Measurements from ENCODE around the gene MICU1. TPM values are rescaled to one million over a fixed set of nuclear protein-coding genes. Genes with fewer than 3 reads are reported as not detected.

Gene MICU1
- total and polyA plus RNA-seq, 10 of the 15 experiments (the other 5 are each of a cell fraction or from before 2014, with no cell fraction given), result 18.2 to 36.4 (median 22.2) TPM

DNA sequence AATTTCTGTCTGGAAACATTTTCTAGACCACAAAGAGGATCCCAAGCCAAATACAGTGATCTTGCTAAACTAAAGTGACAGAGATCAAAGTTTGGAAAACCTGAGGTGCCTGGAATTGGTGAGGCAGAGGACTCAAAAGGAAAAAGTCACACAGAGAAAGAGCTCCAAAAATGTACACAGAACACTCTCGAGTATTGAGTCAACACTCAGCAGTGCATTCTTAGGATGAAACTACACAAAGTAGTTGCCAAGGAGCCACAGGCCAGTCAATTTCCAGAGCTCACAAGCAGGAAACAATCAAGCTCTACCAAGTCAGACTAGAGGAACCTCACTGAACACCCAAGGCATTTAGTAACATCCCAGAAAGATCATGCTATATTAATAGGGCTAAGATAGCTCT, 61.3 kb downstream of the MICU1 start:
- no peak overlapping the region for H3K4me3 ChIP-seq
- ChIA-PET POLR2A (interaction anchor here (0.7 kb wide), 1 partner anchor 285 kb away, joined by 3 read pairs; no protein-coding TSS in a partner anchor), SMC1A (ENCODE audit: uncharacterized antibody, unreplicated experiment) (interaction anchor here (0.9 kb wide), 1 partner anchor 12 kb away, joined by 5 read pairs; no protein-coding TSS in a partner anchor), RAD21 (ENCODE audit: unreplicated experiment) (interaction anchor here (0.7 kb wide), 1 partner anchor 30 kb away, joined by 6 read pairs; no protein-coding TSS in a partner anchor), CTCF (interaction anchor here (0.6 to 1.2 kb wide), 3 partner anchors 11 to 202 kb away, joined by 3 to 5 read pairs (median 3); no protein-coding TSS in a partner anchor)
- H3K4me2 ChIP-seq (ENCODE audit: control insufficient read depth, insufficient read depth), result no peak overlapping the region
- DNase-seq (ENCODE audit: low read depth, low spot score), result no peak
- H3K27ac ChIP-seq (ENCODE audit: control insufficient read depth, insufficient read depth), result no peak overlapping the region
- H3K36me3 ChIP-seq (ENCODE audit: control insufficient read depth in 2 of 2, insufficient read depth in 2 of 2, low read length in 1 of 2), result peaks cover 0 to 4% of the 10 kb centered on the region in 2 experiments; a peak in 2 of 4 replicates
- H2AFZ ChIP-seq (ENCODE audit: control insufficient read depth, low read depth, low read length), result no peak overlapping the region
- no TSS peak for BruUV-seq (replicated peaks)
- intact Hi-C loops (cut with micrococcal nuclease; ENCODE audit: unreplicated experiment) (loop anchor here (10.0 kb wide), 1 partner anchor 130 kb away; the partner anchor contains the start of gene MCU), in situ Hi-C loops (cut with MboI) (no loop called here)
- no peak for TF ChIP-seq SMAD1 (IDR thresholded peaks at IDR 0.05; ENCODE audit: low read depth, partially characterized antibody)
- TF ChIP-seq BRCA1 (IDR thresholded peaks at IDR 0.05; ENCODE audit: low read depth, low read length), result no peak
- peaks cover 24% of the 10 kb centered on the region for H3K4me1 ChIP-seq (ENCODE audit: control insufficient read depth, insufficient read depth, low read length)
- H3K9me3 ChIP-seq (replicated peaks; ENCODE audit: control insufficient read depth, insufficient read depth, low read length), result no peaks in the 10 kb centered on the region
- no peak for ATAC-seq
- 0% methylated on average over 1 of the region's 1 CpG for WGBS (ENCODE audit: insufficient coverage, insufficient replicate concordance, low lambda C conversion rate, missing lambda C conversion rate)
- H3K79me2 ChIP-seq (ENCODE audit: control insufficient read depth, insufficient read depth, low read length), result no peaks in the 10 kb centered on the region
- no peak for FAIRE-seq
- H4K20me1 ChIP-seq (ENCODE audit: control insufficient read depth, insufficient read depth), result no peaks in the 10 kb centered on the region
- no peak overlapping the region for H3K9ac ChIP-seq (ENCODE audit: control insufficient read depth, insufficient read depth, low read length)
- H3K27me3 ChIP-seq (replicated peaks in 1 of 2; ENCODE audit: control insufficient read depth in 2 of 2, insufficient read depth in 2 of 2, low read length in 1 of 2), result no peaks in the 10 kb centered on the region

DNA sequence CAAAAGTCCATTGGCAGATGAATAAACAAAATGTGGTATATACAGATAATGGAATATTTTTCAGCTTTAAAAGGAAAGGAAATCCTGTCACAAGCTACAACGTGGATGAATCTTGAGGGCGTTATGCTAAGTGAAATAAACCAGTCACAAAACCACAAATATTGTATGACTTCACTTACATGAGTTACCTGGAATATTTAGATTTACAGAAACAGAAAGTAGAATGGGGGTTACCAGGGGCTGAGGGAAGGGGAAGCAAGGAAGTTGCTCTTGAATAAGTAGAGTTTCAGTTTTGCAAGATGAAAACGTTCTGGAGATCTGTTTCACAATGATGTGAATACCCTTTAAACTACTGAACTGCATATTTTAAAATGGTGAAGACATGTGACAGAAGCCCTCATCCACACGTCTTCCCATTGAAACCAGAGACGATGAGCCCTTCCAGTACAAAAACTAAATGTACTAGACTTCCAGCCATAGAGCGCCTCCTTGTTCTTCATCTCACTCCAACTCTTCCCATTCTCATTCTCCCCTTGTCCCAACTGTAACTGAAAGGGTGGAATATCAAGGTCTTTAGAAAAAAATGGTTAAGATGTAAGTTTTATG, 62.4 kb downstream of the MICU1 start:
- H3K27me3 ChIP-seq (replicated peaks in 1 of 2; ENCODE audit: control insufficient read depth in 2 of 2, insufficient read depth in 2 of 2, low read length in 1 of 2), result no peaks in the 10 kb centered on the region
- no peaks in the 10 kb centered on the region for H3K79me2 ChIP-seq (ENCODE audit: control insufficient read depth, insufficient read depth, low read length)
- H4K20me1 ChIP-seq (ENCODE audit: control insufficient read depth, insufficient read depth), result no peaks in the 10 kb centered on the region
- H3K4me3 ChIP-seq, result no peak overlapping the region
- CTCF ChIA-PET, result interaction anchor here (1.0 kb wide), 1 partner anchor 188 kb away, joined by 3 read pairs; no protein-coding TSS in a partner anchor
- SMC1A ChIA-PET (ENCODE audit: uncharacterized antibody, unreplicated experiment), result interaction anchor here (0.6 kb wide), 1 partner anchor 618 kb away, joined by 3 read pairs; no protein-coding TSS in a partner anchor
- H3K4me1 ChIP-seq (ENCODE audit: control insufficient read depth, insufficient read depth, low read length), result peaks cover 24% of the 10 kb centered on the region
- POLR2A ChIA-PET, result no interaction called here
- peak; percentile 69 for DNase-seq (ENCODE audit: low read depth, low spot score)
- H3K9me3 ChIP-seq (replicated peaks; ENCODE audit: control insufficient read depth, insufficient read depth, low read length), result no peaks in the 10 kb centered on the region
- peaks cover 0 to 4% of the 10 kb centered on the region in 2 experiments; a peak in 2 of 4 replicates for H3K36me3 ChIP-seq (ENCODE audit: control insufficient read depth in 2 of 2, insufficient read depth in 2 of 2, low read length in 1 of 2)
- in situ Hi-C loops (cut with MboI), result no loop called here
- FAIRE-seq, result peak; percentile 90
- H3K27ac ChIP-seq (ENCODE audit: control insufficient read depth, insufficient read depth), result peak overlapping the region; percentile 36; the same call in 1 of the 2 replicates
- no TSS peak for BruUV-seq (replicated peaks)
- intact Hi-C loops (cut with micrococcal nuclease; ENCODE audit: unreplicated experiment), result loop anchor here (10.0 kb wide), 1 partner anchor 131 kb away; the partner anchor contains the start of gene MCU
- H3K9ac ChIP-seq (ENCODE audit: control insufficient read depth, insufficient read depth, low read length), result no peak overlapping the region
- 13% methylated on average over 6 of the region's 6 CpGs for WGBS (ENCODE audit: insufficient coverage, insufficient replicate concordance, low lambda C conversion rate, missing lambda C conversion rate)
- peak; percentile 84 for ATAC-seq
- RAD21 ChIA-PET (ENCODE audit: unreplicated experiment), result no interaction called here
- peak overlapping the region; percentile 51 for H3K4me2 ChIP-seq (ENCODE audit: control insufficient read depth, insufficient read depth)
- no peak overlapping the region for H2AFZ ChIP-seq (ENCODE audit: control insufficient read depth, low read depth, low read length)
- TF ChIP-seq, protein P1, sequence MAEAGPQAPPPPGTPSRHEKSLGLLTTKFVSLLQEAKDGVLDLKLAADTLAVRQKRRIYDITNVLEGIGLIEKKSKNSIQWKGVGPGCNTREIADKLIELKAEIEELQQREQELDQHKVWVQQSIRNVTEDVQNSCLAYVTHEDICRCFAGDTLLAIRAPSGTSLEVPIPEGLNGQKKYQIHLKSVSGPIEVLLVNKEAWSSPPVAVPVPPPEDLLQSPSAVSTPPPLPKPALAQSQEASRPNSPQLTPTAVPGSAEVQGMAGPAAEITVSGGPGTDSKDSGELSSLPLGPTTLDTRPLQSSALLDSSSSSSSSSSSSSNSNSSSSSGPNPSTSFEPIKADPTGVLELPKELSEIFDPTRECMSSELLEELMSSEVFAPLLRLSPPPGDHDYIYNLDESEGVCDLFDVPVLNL (IDR thresholded peaks at IDR 0.05; ENCODE audit: low read depth, low read length), result no peak
- TF ChIP-seq MTA2 (IDR thresholded peaks at IDR 0.05; ENCODE audit: low read depth) (peak; percentile 62), IRF4 (IDR thresholded peaks at IDR 0.05; ENCODE audit: low read depth, low read length) (0 out of 2 replicates have a peak, but pooled peaks have one; percentile 20), RAD51 (IDR thresholded peaks at IDR 0.05) (peak; percentile 70), RUNX3 (IDR thresholded peaks at IDR 0.05; ENCODE audit: low read length) (peak; percentile 93), SMAD1 (IDR thresholded peaks at IDR 0.05; ENCODE audit: low read depth, partially characterized antibody) (no peak), JUND (IDR thresholded peaks at IDR 0.05; ENCODE audit: low read depth, low read length) (no peak), ZNF207 (IDR thresholded peaks at IDR 0.05; ENCODE audit: borderline replicate concordance) (no peak)
- TF ChIP-seq, protein P2, sequence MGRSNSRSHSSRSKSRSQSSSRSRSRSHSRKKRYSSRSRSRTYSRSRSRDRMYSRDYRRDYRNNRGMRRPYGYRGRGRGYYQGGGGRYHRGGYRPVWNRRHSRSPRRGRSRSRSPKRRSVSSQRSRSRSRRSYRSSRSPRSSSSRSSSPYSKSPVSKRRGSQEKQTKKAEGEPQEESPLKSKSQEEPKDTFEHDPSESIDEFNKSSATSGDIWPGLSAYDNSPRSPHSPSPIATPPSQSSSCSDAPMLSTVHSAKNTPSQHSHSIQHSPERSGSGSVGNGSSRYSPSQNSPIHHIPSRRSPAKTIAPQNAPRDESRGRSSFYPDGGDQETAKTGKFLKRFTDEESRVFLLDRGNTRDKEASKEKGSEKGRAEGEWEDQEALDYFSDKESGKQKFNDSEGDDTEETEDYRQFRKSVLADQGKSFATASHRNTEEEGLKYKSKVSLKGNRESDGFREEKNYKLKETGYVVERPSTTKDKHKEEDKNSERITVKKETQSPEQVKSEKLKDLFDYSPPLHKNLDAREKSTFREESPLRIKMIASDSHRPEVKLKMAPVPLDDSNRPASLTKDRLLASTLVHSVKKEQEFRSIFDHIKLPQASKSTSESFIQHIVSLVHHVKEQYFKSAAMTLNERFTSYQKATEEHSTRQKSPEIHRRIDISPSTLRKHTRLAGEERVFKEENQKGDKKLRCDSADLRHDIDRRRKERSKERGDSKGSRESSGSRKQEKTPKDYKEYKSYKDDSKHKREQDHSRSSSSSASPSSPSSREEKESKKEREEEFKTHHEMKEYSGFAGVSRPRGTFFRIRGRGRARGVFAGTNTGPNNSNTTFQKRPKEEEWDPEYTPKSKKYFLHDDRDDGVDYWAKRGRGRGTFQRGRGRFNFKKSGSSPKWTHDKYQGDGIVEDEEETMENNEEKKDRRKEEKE (IDR thresholded peaks at IDR 0.05), result no peak
- TF ChIP-seq, protein P3, sequence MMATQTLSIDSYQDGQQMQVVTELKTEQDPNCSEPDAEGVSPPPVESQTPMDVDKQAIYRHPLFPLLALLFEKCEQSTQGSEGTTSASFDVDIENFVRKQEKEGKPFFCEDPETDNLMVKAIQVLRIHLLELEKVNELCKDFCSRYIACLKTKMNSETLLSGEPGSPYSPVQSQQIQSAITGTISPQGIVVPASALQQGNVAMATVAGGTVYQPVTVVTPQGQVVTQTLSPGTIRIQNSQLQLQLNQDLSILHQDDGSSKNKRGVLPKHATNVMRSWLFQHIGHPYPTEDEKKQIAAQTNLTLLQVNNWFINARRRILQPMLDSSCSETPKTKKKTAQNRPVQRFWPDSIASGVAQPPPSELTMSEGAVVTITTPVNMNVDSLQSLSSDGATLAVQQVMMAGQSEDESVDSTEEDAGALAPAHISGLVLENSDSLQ (IDR thresholded peaks at IDR 0.05), result no peak

Data from GM12878 (cell line).